T-cell (primary cell): ENCODE data around the gene CD180. TPM values are rescaled to one million over a fixed set of nuclear protein-coding genes. Genes with fewer than 3 reads are reported as not detected.

Source experiments
- ATAC-seq, 4 experiments: fragments of 200-7000 bp in 3 of 4; fragments of 150-1000 bp in 1 of 4; cut with Tn5 transposase; replicated peaks in 1 of 4; 1 replicate in 3 of 4; 2 replicates in 1 of 4; pipeline ENCODE4 v1.10.0; 2021; ENCODE audit warnings: moderate library complexity in 3 of 4, mild to moderate bottlenecking in 2 of 4, moderate number of reproducible peaks in 1 of 4
- CTCF ChIA-PET, 2 donors: fragments of 300-600 bp; sonication (Branson Sonifier 250); formaldehyde crosslinking; loops; one replicate each; lab custom pipeline; 2022; ENCODE audit warnings: antibody characterized with exemption in 2 of 2; lab: Charles Lee
- POLR2A ChIA-PET, 2 donors: fragments of 300-600 bp; sonication (Branson Sonifier 250); formaldehyde crosslinking; loops; one replicate each; lab custom pipeline; 2022; ENCODE audit warnings: antibody characterized with exemption in 2 of 2; lab: Charles Lee
- DNase-seq, 35 experiments: peaks; one replicate each; pipeline versions ENCODE4 v3.0.0 to v3.0.0-alpha.2; 2013 to 2023
- H3K27ac ChIP-seq: one replicate; pipeline ENCODE4 v1.5.1; 2013; ENCODE audit warnings: low read length
- H3K27me3 ChIP-seq, 2 experiments: replicated peaks in 1 of 2; 1 replicate in 1 of 2; 2 replicates in 1 of 2; pipeline versions ENCODE4 v1.6.1 to v1.7.0; 2013; ENCODE audit warnings: low read length in 1 of 2, mixed read lengths in 1 of 2; ENCODE audit not compliant: control insufficient read depth in 2 of 2, insufficient read depth in 2 of 2; ENCODE audit errors: extremely low read depth in 1 of 2
- H3K36me3 ChIP-seq, 2 donors: 1 replicate in 1 of 2; 2 replicates in 1 of 2; pipeline versions ENCODE4 v1.6.1 to v1.7.0; 2013; ENCODE audit warnings: low read length in 1 of 2; ENCODE audit not compliant: control insufficient read depth in 2 of 2, insufficient read depth in 1 of 2; ENCODE audit errors: extremely low read depth in 1 of 2
- H3K4me1 ChIP-seq, 2 experiments: 1 replicate in 1 of 2; 2 replicates in 1 of 2; pipeline versions ENCODE4 v1.6.1 to v1.7.0; 2013; ENCODE audit warnings: low read length in 2 of 2, mixed read lengths in 1 of 2; ENCODE audit not compliant: insufficient read depth in 2 of 2, control insufficient read depth in 1 of 2; ENCODE audit errors: extremely low read depth in 1 of 2
- H3K4me3 ChIP-seq, 2 donors: 1 replicate in 1 of 2; 2 replicates in 1 of 2; pipeline versions ENCODE4 v1.5.1 to v1.7.0; 2013; ENCODE audit warnings: mild to moderate bottlenecking in 2 of 2, low read length in 1 of 2, moderate library complexity in 1 of 2; ENCODE audit not compliant: control insufficient read depth in 1 of 2; ENCODE audit errors: extremely low read depth in 1 of 2
- H3K9me3 ChIP-seq: 2 replicates; pipeline ENCODE4 v1.7.0; 2013
- H3K27ac Mint-ChIP-seq, 2 donors: one replicate each; pipeline ENCODE4 v1.8.0; 2020 to 2021; ENCODE audit warnings: mild to moderate bottlenecking in 2 of 2, mixed read lengths in 2 of 2
- H3K27me3 Mint-ChIP-seq, 2 donors: one replicate each; pipeline ENCODE4 v1.8.0; 2021 to 2022; ENCODE audit warnings: mixed read lengths in 2 of 2
- H3K36me3 Mint-ChIP-seq: one replicate; pipeline ENCODE4 v1.8.0; 2021; ENCODE audit warnings: mixed read lengths
- H3K4me1 Mint-ChIP-seq, 3 donors: one replicate each; pipeline ENCODE4 v1.8.0; 2020 to 2022; ENCODE audit warnings: mixed read lengths in 3 of 3, mild to moderate bottlenecking in 1 of 3
- H3K4me3 Mint-ChIP-seq, 3 donors: one replicate each; pipeline ENCODE4 v1.8.0; 2020 to 2022; ENCODE audit warnings: mild to moderate bottlenecking in 3 of 3, mixed read lengths in 3 of 3, moderate library complexity in 3 of 3
- H3K9me3 Mint-ChIP-seq, 3 donors: one replicate each; pipeline ENCODE4 v1.8.0; 2020 to 2022; ENCODE audit warnings: mixed read lengths in 3 of 3
- WGBS: methylation state at CpG from one replicate; pipeline ENCODE4 v1.1.5; 2013; ENCODE audit warnings: missing lambda C conversion rate; ENCODE audit not compliant: insufficient coverage; 5-methylcytosine and 5-hydroxymethylcytosine counted together
- total RNA-seq, 35 experiments: library from RNA in 6 of 35; stranded (reverse) in 6 of 35; fragments of 120-200 nt in 1 of 35; gene quantifications; one replicate each; pipeline versions ENCODE4 v1.2.1 to v1.2.4 and lab custom pipeline; 2013 to 2026

The CD180 gene
- total RNA-seq, 5 donors from 2014 or later (not counting 1 experiment from before 2014, with no cell fraction given), result 0.16 to 1.3 (median 0.73) TPM

DNA sequence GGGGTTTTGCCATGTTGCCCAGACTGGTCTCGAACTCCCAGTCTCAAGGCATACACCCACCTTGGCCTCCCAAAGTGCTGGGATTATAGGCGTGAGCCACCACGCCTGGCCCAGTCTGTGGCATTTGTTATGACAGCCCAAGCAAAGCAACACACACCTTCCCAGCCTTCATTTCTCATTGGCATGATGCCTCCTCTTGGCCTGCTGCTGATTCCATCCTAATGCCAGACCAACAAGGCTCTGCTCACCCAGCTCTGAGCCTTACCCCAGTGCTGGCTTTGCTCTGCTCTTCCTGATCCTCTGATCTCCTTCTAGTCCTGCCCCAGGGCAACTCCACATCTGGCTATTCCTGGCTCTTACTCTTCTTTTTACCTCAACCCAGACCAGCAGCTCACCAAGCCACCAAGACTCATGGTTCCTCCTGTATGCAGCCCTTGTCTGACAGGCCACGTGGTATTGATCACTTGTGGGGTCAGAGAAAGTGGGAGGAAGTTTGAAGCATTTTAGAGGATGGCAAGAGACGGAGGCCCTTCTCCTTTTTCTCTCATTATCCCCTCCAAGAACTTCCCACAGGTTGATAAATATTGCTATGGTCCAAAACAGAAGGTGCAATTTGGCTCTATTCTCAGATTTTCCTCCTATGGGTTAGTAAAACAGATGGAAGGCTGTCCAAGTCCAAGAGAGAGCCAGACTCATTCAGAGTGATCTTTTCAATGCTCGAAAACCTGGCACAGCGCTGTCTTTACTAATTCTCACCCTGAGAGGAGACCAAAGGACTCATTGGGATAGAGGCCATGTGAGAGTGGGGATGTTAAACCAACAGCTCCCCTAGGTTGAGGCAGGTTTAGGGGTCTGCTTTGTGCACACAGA, 958 bp downstream of the CD180 start:
- no peak for ATAC-seq
- WGBS, result 88% methylated on average over 2 of the region's 7 CpGs
- H3K27me3 Mint-ChIP-seq, result no peaks in the 10 kb centered on the region
- Histone ChIP-seq H3K9me3 (no peaks in the 10 kb centered on the region), H3K4me1 (peaks cover 4% of the 10 kb centered on the region in 2 experiments), H3K27ac (no peak overlapping the region), H3K4me3 (no peak overlapping the region), H3K27me3 (no peaks in the 10 kb centered on the region), H3K36me3 (no peaks in the 10 kb centered on the region)
- ChIA-PET POLR2A (no interaction called here), CTCF (no interaction called here)
- H3K9me3 Mint-ChIP-seq, result peaks cover 4 to 6% (median 6%) of the 10 kb centered on the region in 3 donors
- DNase-seq, result no peak
- peaks cover 22 to 69% (median 55%) of the 10 kb centered on the region in 3 donors for H3K4me1 Mint-ChIP-seq
- peaks cover 6% of the 10 kb centered on the region for H3K36me3 Mint-ChIP-seq
- H3K4me3 Mint-ChIP-seq, result peak overlapping the region in 1 of 3 donors; percentile 61
- peak overlapping the region in 1 of 2 donors; percentile 2 for H3K27ac Mint-ChIP-seq

DNA sequence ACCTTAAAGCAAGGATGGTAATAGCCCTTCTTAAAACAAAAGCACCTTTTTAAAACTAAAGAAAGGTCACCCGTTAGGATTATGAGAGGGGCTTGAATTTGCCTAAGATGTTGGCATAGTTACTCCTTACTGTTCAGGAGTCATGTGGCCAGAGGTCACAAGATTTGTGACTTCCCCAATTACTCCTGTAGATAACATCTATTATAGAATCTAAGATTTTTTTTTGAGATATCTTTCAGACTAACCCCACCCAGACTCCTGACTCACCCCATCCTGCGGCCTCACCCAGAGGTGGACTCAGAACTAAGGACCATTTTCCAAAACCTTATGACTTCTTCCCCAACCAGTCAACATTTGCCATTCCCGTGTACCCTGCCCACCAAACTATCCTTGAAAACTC, 2.4 kb downstream of the CD180 start:
- POLR2A ChIA-PET, result no interaction called here
- Mint-ChIP-seq H3K4me3 (no peak overlapping the region), H3K36me3 (peaks cover 6% of the 10 kb centered on the region), H3K27me3 (no peaks in the 10 kb centered on the region), H3K27ac (peak overlapping the region in 1 of 2 donors; percentile 8), H3K9me3 (peaks cover 4 to 6% (median 5%) of the 10 kb centered on the region in 3 donors), H3K4me1 (peaks cover 20 to 67% (median 58%) of the 10 kb centered on the region in 3 donors)
- ATAC-seq (no peak), DNase-seq (no peak)
- CTCF ChIA-PET, result no interaction called here
- no peaks in the 10 kb centered on the region for H3K27me3 ChIP-seq
- no peaks in the 10 kb centered on the region for H3K9me3 ChIP-seq
- no peak overlapping the region for H3K27ac ChIP-seq
- H3K4me3 ChIP-seq, result no peak overlapping the region
- WGBS, result no CpG with 5 or more reads among the region's 3 CpGs
- H3K4me1 ChIP-seq, result peaks cover 2 to 5% of the 10 kb centered on the region in 2 experiments
- H3K36me3 ChIP-seq, result no peaks in the 10 kb centered on the region

GRCh38 chr5:67193439-67193807, 3.2 kb downstream of the CD180 start:
- H3K27ac ChIP-seq, result no peak overlapping the region
- H3K27me3 ChIP-seq, result no peaks in the 10 kb centered on the region
- peaks cover 20 to 67% (median 58%) of the 10 kb centered on the region in 3 donors for H3K4me1 Mint-ChIP-seq
- peaks cover 3 to 12% of the 10 kb centered on the region in 2 experiments for H3K4me1 ChIP-seq
- DNase-seq (no peak), ATAC-seq (no peak)
- H3K27ac Mint-ChIP-seq, result no peak overlapping the region
- no peaks in the 10 kb centered on the region for H3K36me3 Mint-ChIP-seq
- H3K9me3 ChIP-seq, result no peaks in the 10 kb centered on the region
- no peak overlapping the region for H3K4me3 Mint-ChIP-seq
- POLR2A ChIA-PET, result no interaction called here
- CTCF ChIA-PET, result no interaction called here
- H3K36me3 ChIP-seq, result no peaks in the 10 kb centered on the region
- 100% methylated on average over 1 of the region's 2 CpGs for WGBS
- no peak overlapping the region for H3K4me3 ChIP-seq
- no peaks in the 10 kb centered on the region for H3K27me3 Mint-ChIP-seq
- H3K9me3 Mint-ChIP-seq, result peaks cover 0 to 4% (median 0%) of the 10 kb centered on the region in 3 donors

DNA sequence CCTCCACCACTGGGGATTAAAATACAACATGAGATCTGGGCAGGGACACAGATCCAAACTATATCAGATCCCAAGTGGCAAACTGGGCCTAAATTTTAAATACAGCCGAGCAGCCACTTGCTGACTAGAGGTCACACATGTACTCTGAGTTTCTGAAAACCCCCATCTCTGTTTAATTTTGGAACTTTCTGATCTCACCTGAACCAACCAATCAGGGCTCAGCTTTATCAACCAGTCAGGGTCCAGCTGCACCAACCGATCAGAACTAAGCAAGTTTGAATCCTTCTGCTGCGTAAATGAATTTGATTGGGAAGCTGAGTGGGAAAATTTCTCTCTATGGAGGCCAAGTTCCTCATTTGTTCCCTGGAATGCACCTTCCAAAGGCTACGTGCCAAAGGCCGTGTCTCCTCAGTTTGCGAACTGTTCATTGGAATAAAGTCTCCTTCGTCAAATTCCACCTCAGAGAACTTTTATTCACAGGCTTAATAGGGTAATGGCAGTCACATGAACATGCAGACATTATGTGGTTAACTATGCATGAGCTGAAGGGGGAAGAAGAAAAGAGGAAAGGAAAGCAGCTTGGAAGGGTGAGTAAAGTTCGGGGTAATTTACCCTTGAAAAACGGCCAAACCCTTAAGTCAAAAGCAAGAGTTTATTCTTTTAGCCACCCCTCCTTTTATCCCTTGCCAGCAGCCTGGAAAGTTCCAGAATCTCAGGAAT, 3.7 kb downstream of the CD180 start:
- 91% methylated on average over 3 of the region's 9 CpGs for WGBS
- no peak for DNase-seq
- no peak for ATAC-seq
- Mint-ChIP-seq H3K27ac (peak overlapping the region in 1 of 2 donors; percentile 28), H3K36me3 (no peaks in the 10 kb centered on the region), H3K27me3 (no peaks in the 10 kb centered on the region), H3K4me3 (no peak overlapping the region), H3K4me1 (peaks cover 23 to 66% (median 58%) of the 10 kb centered on the region in 3 donors), H3K9me3 (peaks cover 0 to 4% (median 0%) of the 10 kb centered on the region in 3 donors)
- no peaks in the 10 kb centered on the region for H3K27me3 ChIP-seq
- H3K27ac ChIP-seq, result no peak overlapping the region
- ChIA-PET CTCF (no interaction called here), POLR2A (interaction anchor here in 1 of 2 donors (0.6 kb wide), 1 partner anchor 1371 kb away, joined by 8 read pairs; no protein-coding TSS in a partner anchor)
- H3K36me3 ChIP-seq, result no peaks in the 10 kb centered on the region
- peaks cover 7 to 18% of the 10 kb centered on the region in 2 experiments for H3K4me1 ChIP-seq
- no peak overlapping the region for H3K4me3 ChIP-seq
- no peaks in the 10 kb centered on the region for H3K9me3 ChIP-seq

DNA sequence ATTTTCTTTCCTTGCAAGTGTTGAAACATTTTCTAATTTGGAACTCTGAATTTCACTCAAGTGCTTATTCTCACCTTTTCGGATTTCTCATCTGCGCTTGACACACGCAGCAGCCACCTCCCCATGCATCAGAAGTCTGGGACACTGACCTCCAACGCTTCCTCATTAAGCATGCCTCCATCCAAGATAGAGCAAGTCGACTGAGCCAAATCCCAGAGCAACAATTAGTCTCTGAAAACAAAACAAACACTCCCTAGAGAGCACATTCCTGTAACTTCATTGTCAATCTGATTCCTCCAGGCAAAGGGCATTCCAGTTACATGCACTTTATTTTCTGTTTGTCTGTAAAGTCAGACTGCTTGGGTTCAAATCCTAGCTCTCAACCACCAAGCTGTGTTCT, 5.7 kb downstream of the CD180 start:
- CTCF ChIA-PET, result interaction anchor here in 1 of 2 donors (0.6 kb wide), 1 partner anchor 1282 kb away, joined by 18 read pairs; no protein-coding TSS in a partner anchor
- H3K27ac ChIP-seq, result no peak overlapping the region
- H3K36me3 Mint-ChIP-seq, result no peaks in the 10 kb centered on the region
- H3K9me3 Mint-ChIP-seq, result peaks cover 0 to 4% (median 0%) of the 10 kb centered on the region in 3 donors
- H3K4me3 ChIP-seq, result no peak overlapping the region
- WGBS, result 91% methylated on average over 5 of the region's 5 CpGs
- H3K4me1 Mint-ChIP-seq, result peaks cover 36 to 71% (median 66%) of the 10 kb centered on the region in 3 donors
- no peaks in the 10 kb centered on the region for H3K27me3 ChIP-seq
- no peaks in the 10 kb centered on the region for H3K9me3 ChIP-seq
- no peak for DNase-seq
- no peaks in the 10 kb centered on the region for H3K27me3 Mint-ChIP-seq
- no peaks in the 10 kb centered on the region for H3K36me3 ChIP-seq
- H3K4me3 Mint-ChIP-seq, result no peak overlapping the region
- H3K4me1 ChIP-seq, result peaks cover 13 to 17% of the 10 kb centered on the region in 2 experiments
- H3K27ac Mint-ChIP-seq, result peak overlapping the region in 1 of 2 donors; percentile 7
- POLR2A ChIA-PET, result interaction anchor here in 1 of 2 donors (0.6 kb wide), 1 partner anchor 1541 kb away, joined by 3 read pairs; no protein-coding TSS in a partner anchor
- ATAC-seq, result no peak

GRCh38 chr5:67190410-67190809, 6.2 kb downstream of the CD180 start:
- POLR2A ChIA-PET, result no interaction called here
- Mint-ChIP-seq H3K27ac (no peak overlapping the region), H3K27me3 (no peaks in the 10 kb centered on the region), H3K9me3 (peaks cover 0 to 4% (median 0%) of the 10 kb centered on the region in 3 donors), H3K4me3 (no peak overlapping the region), H3K36me3 (no peaks in the 10 kb centered on the region), H3K4me1 (peaks cover 36 to 67% (median 62%) of the 10 kb centered on the region in 3 donors)
- H3K4me1 ChIP-seq, result peaks cover 13 to 17% of the 10 kb centered on the region in 2 experiments
- H3K27ac ChIP-seq, result no peak overlapping the region
- no peaks in the 10 kb centered on the region for H3K36me3 ChIP-seq
- H3K9me3 ChIP-seq, result no peaks in the 10 kb centered on the region
- no peaks in the 10 kb centered on the region for H3K27me3 ChIP-seq
- H3K4me3 ChIP-seq, result no peak overlapping the region
- no peak for DNase-seq
- ATAC-seq, result no peak
- CTCF ChIA-PET, result no interaction called here
- WGBS, result 93% methylated on average over 3 of the region's 4 CpGs
